GDM1 (cell line): ENCODE results near the gene LYSET.
"Not testable (repeated sequence)": the region's sequence is repeated elsewhere in the genome, so short reads cannot be mapped to it uniquely, and the experiment has no call there.

Experiments
- DNase-seq: peaks from one replicate; lab custom pipeline; 2025; lab: John Stamatoyannopoulos, UW

Gene LYSET

DNA sequence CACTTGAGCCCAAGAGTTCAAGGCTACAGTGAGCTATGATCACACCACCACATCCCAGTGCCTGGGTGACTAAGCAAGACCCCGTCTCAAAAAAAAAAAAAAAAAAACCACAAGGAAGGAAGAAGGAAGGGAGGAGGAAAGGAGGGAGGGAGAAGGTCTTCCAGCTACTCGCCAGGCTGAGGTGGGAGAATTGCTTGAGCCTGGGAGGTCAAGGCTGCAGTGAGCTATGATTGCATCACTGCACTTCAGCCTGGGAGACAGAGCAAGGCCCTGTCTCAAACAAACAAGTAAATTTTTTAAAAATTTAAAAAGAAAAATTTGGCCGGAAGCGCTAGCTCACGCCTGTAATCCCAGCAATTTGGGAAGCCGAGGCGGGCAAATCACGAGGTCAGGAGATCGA is 16.5 kb upstream of the LYSET start:
- not testable (repeated sequence) for DNase-seq

DNA sequence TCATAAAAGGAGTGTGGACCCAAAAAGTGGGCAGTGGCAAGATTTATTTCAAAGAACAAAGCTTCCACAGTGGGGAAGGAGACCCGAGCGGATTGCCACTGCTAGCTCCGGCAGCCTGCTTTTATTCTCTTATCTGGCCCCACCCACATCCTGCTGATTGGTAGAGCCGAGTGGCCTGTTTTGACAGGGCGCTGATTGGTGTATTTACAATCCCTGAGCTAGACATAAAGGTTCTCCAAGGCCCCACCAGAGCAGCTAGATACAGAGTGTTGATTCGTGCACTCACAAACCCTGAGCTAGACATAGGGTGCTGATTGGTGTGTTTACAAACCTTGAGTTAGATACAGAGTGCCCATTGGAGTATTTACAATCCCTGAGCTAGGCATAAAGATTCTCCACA is 15.5 kb upstream of the LYSET start:
- DNase-seq: not testable (repeated sequence)

DNA sequence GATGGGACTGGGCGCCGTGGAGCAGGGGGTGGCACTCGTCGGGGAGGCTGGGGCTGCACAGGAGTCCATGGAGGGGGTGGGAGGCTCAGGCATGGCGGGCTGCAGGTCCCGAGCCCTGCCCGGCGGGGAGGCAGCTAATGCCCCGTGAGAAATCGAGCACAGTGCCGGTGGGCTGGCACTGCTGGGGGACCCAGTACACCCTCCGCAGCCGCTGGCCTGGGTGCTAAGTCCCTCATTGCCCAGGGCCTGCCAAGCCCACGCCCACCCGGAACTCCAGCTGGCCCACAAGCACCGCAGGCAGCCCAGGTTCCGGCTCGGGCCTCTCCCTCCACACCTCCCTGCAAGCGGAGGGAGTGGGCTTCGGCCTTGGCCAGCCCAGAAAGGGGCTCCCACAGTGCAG is 15.0 kb upstream of the LYSET start:
- DNase-seq: not testable (repeated sequence)

DNA sequence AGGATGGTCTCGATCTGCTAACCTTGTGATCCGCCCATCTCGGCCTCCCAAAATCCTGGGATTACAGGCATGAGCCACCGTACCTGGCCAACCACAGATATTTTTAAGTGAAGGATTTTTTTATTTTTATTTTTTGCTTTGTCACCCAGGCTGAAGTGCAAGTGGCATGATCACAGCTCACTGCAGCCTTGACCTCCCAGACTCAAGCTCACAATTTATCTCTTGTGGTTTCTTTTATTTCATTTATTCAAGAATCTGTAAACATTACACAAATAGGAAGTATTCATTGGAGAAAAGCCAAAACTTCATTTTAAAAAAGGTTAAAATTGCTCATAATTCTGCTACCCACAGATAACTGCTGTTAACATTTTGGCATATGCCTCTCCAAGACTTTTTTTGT is 13.7 kb upstream of the LYSET start:
- no peak for DNase-seq

DNA sequence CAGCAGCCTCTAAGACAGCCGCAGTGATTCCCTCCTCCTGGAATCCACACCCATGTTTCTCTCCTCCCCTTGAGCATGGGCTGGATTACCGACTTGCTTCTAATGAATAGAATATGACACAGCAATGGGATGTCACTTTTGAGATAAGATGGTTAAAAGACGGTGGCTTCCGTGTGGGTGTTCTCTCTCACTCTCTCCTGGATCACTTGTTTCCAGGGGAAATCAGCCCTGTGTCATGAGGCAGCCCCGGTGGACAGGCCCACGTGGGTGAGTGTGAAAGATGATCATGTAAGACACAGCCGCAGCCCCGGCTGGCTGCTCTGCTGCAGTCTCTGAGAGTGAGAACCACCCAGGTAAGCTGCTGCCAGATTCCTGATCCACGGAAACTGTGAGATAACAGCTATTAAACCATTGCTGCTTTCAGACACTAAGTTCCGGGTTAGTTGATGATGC is 11.1 kb upstream of the LYSET start:
- no peak for DNase-seq

DNA sequence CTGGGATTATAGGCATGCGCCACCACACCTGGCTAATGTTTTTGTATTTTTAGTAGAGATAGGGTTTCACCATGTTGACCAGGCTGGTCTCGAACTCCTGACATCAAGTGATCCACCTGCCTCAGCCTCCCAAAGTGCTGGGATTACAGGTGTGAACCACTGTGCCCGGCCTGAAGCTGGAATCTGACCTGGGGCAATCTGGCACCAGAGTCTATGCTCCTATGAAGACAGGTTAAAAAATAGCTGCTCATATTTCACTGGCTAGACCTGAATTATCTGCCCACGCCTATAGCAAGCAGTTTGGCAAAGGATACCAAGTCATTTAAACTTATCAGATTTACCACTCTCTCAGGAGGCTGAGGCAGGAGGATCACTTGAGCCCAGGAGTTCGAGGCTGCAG is 10.4 kb upstream of the LYSET start:
- DNase-seq: not testable (repeated sequence)

DNA sequence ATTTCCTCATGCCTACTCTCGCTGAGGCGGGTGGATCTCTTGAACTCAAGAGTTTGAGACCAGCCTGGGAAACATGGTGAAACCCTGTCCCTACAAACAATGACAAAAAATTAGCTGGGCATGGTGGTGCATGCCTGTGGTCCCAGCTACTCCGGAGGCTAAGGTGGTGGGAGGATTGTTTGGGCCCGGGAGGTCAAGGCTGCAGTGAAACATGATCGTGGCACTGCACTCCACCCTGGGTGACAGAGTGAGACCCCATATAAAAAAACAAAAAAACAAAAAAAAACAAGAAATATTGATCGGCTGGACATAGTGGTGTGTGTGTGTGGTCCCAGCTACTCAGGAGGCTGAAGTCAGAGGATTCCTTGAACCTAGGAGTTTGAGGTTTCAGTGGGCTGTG is 9.6 kb upstream of the LYSET start:
- no peak for DNase-seq

DNA sequence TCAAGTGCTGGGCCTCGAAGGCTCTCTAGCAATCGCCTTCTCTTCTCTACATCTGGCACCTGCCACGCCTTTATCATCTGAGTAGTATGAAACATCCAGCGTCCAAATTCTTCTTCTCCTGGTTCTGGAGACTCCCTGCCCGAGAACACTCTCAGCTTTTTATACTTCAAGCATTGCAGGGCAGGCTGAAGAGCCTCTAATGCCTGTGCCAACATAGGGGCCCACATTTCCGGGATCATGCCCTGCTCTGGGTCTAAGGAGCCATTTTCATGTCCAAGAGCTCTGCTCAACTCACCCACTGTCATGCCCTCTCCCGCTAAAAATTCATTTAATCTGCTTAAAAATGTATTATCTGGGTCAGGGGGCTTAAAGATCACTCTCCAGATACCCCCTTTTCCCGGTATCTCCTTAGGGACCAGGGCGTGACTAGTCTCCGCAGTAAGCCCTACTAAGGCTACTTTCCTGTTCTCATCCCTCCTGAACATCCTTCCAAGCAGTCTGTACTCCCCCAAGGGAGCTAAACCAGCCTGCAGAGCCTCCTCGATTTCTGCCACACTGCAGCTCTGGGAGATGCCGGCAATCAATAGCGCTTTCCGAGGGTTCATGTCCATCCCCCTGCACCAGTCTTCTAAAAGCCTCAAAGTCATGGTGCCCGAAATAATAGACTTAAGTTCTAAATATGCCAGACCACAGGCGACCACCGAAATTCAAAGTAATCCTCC is 1.4 kb upstream of the LYSET start:
- DNase-seq: no peak

DNA sequence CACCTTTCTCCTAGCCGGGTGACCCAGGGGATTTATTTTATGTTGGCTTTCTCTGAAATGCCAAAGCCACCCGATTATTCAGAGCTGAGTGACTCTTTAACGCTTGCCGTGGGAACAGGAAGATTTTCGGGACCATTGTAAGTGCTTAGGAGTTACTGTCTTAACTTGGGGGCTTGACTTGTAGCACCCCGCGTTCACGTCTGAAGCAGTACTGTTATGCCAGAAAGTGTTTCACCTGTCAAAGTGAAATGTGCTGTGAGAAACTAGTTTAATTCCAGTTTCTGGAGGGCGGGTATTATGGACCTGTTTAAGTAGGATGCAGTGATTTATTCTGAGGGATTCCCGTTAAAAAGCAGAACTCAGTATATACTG is 218 bp downstream of the LYSET start:
- DNase-seq: no peak

DNA sequence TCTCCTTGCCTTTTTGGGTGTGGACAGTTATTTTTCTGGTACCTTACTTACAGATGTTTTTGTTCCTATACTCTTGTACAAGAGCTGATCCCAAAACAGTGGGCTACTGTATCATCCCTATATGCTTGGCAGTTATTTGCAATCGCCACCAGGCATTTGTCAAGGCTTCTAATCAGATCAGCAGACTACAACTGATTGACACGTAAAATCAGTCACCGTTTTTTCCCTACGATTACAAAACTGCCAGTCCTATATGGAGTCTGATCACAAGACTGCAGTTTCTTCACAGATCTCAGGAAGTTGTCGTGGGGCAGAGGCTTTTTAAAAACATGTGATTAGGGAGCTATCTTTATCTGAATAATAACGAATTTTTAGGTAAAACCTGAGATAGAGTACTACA is 1.3 kb downstream of the LYSET start:
- no peak for DNase-seq

DNA sequence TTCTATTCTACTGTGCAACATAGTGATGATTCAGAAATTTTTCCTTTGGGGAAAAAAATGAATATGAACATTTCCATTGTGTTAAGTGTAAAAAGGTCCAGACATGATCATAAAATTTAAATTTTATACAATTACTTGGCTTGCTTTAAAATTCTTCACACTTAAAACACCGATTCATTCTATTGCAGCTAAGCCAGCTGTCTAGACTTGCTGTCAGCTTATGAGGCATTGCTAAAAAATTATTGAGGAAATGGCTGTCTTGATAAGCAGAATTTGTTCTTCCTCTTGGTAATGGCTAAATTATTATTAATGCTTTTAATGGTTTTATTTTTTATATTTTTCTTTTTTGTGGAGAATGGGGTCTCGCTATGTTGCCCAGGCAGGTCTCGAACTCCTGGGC is 1.8 kb downstream of the LYSET start:
- DNase-seq: no peak

DNA sequence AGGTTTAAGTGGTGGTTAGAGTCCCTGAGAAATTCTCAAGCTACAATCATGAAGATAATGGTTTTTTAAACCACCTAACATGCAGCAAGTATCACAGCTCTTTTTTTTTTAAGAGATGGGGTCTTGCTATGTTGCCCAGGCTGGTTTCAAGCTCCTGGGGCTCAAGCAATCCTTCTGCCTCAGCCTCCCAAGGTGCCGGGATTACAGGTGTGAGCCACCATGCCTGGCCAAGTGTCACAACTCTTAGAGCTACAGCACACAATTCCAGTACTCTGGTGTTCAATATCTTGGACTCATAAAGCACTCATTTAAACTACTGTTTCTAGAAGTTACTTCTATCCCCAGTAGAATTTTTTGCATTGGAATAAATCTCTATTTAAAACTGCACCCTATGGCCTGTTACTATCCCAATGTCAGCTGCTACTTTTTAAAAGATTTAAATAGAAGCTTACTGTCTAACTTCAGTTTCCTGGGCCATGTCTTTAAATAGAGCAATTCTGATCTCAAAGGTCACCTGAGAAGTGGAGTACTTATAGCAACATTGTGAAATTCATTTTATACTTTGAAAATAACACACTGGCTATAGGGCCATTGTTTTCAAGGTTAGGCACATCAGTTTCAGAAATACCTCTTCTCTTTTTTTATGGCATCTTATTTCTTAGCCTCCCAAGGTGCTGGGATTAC is 10.3 kb downstream of the LYSET start:
- no peak for DNase-seq

DNA sequence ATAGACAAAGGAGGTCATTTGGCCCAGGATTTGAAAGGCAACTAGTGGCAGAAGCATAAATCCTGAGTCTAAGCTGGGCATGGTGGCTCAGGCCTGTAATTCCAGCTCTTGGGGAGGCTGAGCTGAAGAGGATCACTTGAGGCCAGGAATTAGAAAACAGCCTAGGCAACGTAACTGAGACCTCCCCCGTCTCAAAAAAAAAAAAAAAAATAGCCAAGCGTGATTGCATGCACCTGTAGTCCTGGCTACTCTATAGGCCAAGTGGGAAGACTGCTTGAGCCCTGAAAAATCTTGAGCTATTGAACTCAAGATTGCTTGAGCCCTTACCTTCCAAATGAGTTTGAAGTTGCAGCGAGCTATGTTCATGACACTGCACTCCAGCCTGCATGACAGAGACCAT is 13.9 kb downstream of the LYSET start:
- DNase-seq: no peak

DNA sequence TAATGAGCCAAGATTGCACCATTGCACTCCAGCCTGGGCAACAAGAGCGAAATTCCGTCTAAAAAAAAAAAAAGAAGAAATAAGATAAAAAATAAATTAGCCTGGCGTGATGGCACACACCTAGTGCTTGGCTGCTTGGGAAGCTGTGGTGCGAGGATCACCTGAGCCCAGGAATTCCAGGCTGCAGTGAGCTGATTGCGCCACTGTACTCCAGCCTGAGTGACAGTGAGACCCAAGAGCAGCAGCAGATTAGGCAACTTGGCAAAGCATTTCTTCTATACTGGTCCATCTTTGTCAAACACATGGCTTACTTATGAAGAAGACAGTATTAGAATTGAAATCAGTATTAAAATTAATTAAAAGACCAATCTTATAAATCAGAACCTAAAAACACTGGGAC is 15.4 kb downstream of the LYSET start:
- no peak for DNase-seq

DNA sequence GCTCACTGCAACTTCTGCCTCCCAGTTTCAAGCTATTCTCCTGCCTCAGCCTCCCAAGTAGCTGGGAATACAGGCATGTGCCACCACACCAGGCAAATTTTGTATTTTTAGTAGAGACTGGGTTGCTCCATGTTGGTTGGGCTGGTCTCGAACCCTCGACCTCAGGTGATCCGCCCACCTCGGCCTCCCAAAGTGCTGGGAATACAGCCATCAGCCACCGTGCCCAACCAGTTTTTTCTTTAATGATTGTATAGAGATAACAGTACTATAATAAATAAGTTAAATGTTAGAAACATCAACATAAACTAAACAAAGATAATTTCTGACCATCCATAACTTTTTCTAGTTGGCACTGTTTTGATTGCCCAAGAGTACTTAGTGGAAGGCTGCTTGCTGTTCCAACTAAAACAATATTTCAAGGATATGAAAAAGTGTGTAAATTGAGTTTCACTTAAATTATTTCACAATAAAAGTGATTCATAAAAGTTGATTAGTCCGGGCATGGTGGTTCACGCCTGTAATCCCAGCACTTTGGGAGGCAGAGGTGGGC is 16.1 kb downstream of the LYSET start:
- DNase-seq: no peak

DNA sequence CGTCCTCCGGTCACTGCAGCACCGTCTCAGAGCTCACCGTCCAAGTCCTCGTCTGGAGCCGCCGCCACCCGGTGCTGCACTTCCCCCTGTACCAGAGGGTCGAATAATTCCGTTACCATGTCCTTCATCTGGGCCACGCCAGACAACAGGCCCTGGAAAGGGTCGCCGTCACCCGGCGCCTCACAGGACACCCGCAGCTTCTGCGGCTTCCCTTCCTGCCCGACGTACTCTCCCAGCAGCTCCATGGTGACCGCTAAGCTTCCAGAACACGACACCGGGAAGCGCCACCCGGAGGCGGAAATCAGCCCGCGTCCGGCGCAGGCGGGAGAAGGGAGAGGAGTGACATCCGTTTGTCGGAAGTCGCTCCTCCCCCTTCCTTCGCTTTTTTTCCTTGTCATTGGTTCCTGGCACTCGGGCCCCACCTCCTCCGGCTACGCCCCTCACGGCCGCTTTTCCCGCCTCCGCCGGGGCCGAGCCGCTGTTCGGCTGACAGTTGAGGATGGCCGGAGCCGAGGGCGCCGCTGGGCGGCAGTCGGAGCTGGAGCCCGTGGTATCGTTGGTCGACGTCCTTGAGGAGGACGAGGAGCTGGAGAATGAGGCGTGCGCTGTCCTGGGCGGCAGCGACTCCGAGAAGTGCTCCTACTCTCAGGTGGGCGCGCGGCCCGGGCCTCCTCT is 21.8 kb downstream of the LYSET start, which contains the start of the genes GON7 and UBR7:
TSS of gene GON7 (minus strand) at position 273 of the 675 bp plus-strand sequence. CDS start at position 245, 28 bp downstream.
TSS of gene UBR7 (plus strand) at position 464 of the 675 bp plus-strand sequence. CDS start at position 500, 36 bp downstream.
- DNase-seq: peak; percentile 93

DNA sequence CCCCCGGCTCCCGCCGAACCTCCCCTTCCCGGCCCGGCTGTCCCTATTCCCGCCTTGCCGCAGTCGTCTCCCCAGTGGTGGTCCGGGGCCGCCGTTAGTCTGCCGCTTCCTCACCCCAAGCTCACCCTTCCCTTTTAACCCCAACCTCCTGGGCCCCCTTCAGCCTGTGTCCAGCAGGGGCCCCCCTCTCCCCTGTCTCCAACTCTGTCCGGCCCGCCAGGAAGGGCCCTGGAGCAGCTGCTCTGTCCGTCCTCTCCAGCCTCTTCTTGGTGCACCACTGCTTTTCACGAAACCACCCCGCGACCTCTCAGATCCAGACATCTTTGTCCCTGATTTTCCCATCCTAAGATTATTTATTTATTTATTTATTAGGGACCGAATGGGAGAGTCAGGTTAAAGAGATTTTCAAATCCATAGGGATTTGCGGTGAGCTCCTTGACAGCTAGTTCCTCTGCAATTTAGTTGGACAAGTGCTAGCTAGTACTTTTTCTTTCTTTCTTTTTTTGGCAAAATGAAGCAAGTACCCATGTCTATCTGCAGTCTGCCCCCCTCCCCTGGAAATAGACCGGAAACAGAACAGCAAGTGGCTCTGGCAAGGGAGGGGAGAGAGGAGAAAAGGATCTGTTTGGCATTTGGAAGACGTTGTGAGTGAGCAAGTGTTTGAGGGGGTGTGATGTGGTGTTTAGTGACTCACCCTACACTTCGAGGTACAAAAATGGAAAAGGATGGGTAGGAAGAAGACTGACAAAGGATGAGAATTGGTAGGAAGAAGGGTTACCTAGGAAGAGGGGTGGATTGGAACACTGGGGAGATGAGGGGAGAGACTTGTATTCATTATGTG is 22.6 kb downstream of the LYSET start:
- DNase-seq: no peak

DNA sequence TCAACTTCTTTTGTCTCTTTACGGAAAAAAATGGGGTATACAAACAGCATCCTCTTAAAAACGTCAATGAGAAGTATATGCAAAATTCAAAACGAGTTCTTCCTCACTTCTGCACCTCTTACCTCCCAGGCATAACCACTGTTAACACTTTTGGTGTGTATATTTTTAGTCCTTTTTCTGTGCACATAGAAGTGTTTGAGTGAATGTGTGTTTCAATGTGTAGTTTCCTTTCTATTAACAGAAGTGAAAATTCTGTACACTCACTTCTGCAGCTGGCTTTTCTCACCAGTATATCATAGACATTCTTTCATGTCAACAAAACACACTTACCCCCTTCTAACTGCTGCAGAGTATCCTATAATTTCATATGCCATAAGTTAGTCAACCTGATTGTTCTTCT is 27.3 kb downstream of the LYSET start:
- no peak for DNase-seq

DNA sequence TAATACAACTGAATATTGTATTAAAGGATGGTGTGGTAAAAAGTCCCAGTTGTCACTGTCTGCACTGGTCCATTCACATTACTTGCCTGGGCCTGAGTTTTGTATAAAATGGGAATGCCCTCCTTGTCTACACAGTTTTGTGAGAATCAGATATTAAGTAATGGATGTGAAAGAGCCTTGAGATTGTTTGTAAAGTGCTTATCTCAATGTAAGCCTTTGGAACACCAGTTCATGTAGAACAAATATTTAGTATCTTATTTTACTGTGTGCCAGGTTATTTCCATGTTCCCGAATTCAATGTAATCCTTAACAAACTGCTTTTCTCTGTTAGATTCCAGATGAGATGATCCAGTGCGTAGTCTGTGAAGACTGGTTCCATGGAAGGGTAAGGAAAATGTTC is 29.5 kb downstream of the LYSET start:
- no peak for DNase-seq

DNA sequence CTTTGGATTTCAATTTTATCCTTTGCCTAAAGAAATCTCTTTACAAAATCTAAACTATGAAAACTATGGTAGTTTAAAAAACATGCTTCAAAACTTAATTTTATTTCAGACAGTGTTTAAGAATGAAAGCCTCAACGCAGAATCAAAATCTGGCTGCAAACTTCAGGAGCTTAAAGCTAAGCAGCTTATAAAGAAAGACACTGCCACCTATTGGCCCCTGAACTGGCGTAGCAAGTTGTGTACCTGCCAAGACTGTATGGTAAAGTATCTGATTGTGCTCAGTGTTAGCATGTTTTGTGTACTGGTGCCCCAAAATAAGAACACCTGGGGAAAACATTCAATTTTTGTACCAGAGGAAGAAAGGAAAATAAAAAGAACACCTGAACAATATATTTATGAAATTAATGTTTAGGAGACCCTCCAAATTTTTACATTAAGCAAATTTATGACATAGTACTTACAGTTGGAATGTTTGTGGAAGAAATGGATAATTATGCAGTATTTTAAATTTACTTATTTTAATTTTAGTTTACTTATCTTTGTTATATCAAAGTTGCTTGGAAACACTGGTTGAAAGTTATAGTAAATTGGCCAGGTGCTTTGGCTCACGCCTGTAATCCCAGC is 34.1 kb downstream of the LYSET start:
- peak; percentile 2 for DNase-seq

DNA sequence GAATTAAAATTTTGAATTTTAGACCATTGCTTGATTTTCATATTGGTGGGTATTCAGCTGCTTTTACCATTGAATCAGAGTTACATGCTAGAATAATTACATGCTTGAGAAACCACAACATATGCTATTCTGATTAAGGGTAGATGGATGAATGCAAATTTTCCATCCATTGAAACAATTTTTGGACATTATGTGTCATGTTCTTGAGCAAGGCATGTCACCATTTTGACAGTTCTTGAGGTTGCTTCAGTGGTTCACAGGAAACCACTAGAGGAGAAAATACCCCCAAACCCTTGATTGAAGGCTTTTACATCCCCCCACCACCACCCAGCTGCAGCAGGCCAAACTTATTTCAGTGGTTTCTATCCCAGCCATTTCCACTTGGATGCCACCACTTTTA is 35.4 kb downstream of the LYSET start:
- DNase-seq: no peak
